Immature natural killer cell (primary cell): ENCODE results near the gene POLR1A. TPM values are rescaled to one million over a fixed set of nuclear protein-coding genes. Genes with fewer than 3 reads are reported as not detected.
A peak's percentile ranks its signal among the peaks of the same experiment; 100 is the strongest.

Experiments
- DNase-seq, 3 donors: peaks; one replicate each; pipeline ENCODE4 v3.0.0; 2022; ENCODE audit warnings: mixed read lengths in 1 of 3
- H3K27ac Mint-ChIP-seq, 6 donors: one replicate each; pipeline ENCODE4 v1.8.0; 2020; ENCODE audit warnings: mixed read lengths in 6 of 6, mild to moderate bottlenecking in 5 of 6, inconsistent platforms in 4 of 6, moderate library complexity in 3 of 6
- H3K27me3 Mint-ChIP-seq, 3 donors: one replicate each; pipeline ENCODE4 v1.8.0; 2020 to 2021; ENCODE audit warnings: low read depth in 3 of 3, mild to moderate bottlenecking in 3 of 3, mixed read lengths in 3 of 3, moderate library complexity in 3 of 3, inconsistent platforms in 1 of 3
- H3K36me3 Mint-ChIP-seq, 3 donors: one replicate each; pipeline ENCODE4 v1.8.0; 2020; ENCODE audit warnings: mixed read lengths in 3 of 3, inconsistent platforms in 2 of 3, mild to moderate bottlenecking in 2 of 3
- H3K4me1 Mint-ChIP-seq, 2 donors: one replicate each; pipeline ENCODE4 v1.8.0; 2020; ENCODE audit warnings: inconsistent platforms in 2 of 2, mild to moderate bottlenecking in 2 of 2, mixed read lengths in 2 of 2, moderate library complexity in 1 of 2
- H3K4me3 Mint-ChIP-seq, 5 donors: one replicate each; pipeline ENCODE4 v1.8.0; 2020; ENCODE audit warnings: mild to moderate bottlenecking in 5 of 5, mixed read lengths in 5 of 5, inconsistent platforms in 3 of 5, moderate library complexity in 3 of 5
- H3K9me3 Mint-ChIP-seq, 6 donors: one replicate each; pipeline ENCODE4 v1.8.0; 2020; ENCODE audit warnings: mild to moderate bottlenecking in 6 of 6, mixed read lengths in 6 of 6, inconsistent platforms in 4 of 6, moderate library complexity in 3 of 6
- polyA plus RNA-seq, 3 donors: library from polyadenylated mRNA; unstranded; fragments of 300-500 nt; fragmentation: Illumina TruSeq; gene quantifications; one replicate each; pipeline ENCODE4 v1.2.3, GENCODE V29; 2021

POLR1A gene
- polyA plus RNA-seq, result 1 to 10 TPM; 1.0 to 7.2 (median 3.1) TPM

GRCh38 chr2:86105252-86105968 is at the start of gene POLR1A:
Gene POLR1A (minus strand): TSS chr2:86105886. CDS start chr2:86105776, 110 bp downstream.
- Mint-ChIP-seq H3K9me3 (no peaks in the 10 kb centered on the region), H3K4me3 (peak within 1 kb of the TSS; percentile 93 to 97 (median 93)), H3K36me3 (peaks cover under 1 to 24% (median 5%) of the 10 kb centered on the region in 3 donors), H3K4me1 (peaks cover 54 to 76% of the 10 kb centered on the region in 2 donors), H3K27me3 (peaks cover 0 to 5% (median 0%) of the 10 kb centered on the region in 3 donors), H3K27ac (peak within 1 kb of the TSS; percentile 94 to 99 (median 98))
- DNase-seq, result peak; percentile 87 to 89 (median 88)

DNA sequence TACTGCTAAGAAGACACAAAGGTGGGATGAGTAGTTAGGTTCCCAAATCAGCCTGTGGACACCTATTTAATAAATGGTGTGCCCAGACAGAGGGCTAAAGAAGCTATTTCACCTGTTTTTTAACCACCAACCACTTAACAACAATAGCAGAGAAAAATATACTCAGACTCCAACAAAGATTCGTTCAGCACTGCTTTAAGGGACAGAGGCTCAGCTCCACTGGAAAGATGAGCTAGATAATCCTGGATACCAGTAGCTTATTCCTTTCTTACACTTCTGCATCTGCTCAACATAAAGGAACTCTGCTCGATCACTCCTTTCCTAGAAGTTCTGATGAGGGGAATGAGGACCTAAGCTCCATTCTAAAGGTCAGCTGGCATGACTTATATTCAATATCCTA is 44.8 kb upstream of the POLR1A start:
- Mint-ChIP-seq H3K9me3 (no peaks in the 10 kb centered on the region), H3K36me3 (peaks cover 30 to 49% (median 34%) of the 10 kb centered on the region in 3 donors), H3K27ac (peak overlapping the region in 2 of 6 donors; percentile 4 to 6), H3K27me3 (peaks cover 0 to 2% (median 1%) of the 10 kb centered on the region in 3 donors), H3K4me3 (no peak overlapping the region), H3K4me1 (no peaks in the 10 kb centered on the region)
- DNase-seq, result no peak

GRCh38 chr2:86147793-86148192 is 42.1 kb upstream of the POLR1A start:
- Mint-ChIP-seq H3K4me3 (no peak overlapping the region), H3K9me3 (no peaks in the 10 kb centered on the region), H3K36me3 (peaks cover 25 to 54% (median 27%) of the 10 kb centered on the region in 3 donors), H3K4me1 (no peaks in the 10 kb centered on the region), H3K27me3 (peaks cover 0 to 2% (median 1%) of the 10 kb centered on the region in 3 donors), H3K27ac (peak overlapping the region in 5 of 6 donors; percentile 4 to 52 (median 30))
- DNase-seq, result no peak

DNA sequence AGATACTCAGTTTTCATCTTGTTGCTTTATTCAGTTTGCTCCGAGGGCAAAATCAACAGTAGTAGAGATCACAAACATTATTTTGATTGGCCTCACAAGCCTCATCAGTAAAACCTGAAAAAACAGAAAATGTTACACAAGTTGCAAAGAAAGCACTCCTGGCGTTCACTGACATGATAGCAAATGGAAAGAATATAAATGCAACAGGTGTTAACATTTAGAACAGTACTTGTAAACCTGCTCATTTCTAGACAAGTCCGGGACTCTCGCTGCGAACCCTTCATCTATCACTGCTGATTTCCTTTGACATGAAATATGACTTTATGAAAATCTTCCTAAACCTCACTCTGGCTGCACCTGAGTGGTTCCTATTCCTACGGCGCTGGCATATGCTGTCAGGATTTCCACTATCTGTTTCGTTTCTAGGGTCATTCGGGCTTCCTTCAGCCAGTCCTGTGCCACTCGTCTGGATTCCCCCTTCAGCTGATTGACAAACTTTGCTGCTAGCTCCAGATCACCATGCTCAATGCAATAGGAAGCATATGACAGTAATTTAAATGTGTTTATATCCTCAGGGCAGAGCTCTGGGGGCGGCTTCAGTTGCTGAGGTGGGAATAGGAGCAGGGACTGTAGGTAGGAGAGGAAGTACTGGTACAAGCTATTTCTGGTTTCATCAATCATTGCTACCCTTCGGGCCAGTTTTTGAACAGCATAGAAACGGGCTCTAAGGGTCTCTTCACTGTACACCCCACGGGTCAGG is 38.4 kb upstream of the POLR1A start:
- no peak for DNase-seq
- Mint-ChIP-seq H3K9me3 (no peaks in the 10 kb centered on the region), H3K27me3 (peaks cover 0 to 2% (median 1%) of the 10 kb centered on the region in 3 donors), H3K4me3 (no peak overlapping the region), H3K27ac (peak overlapping the region in 2 of 6 donors; percentile 25 to 64), H3K36me3 (peaks cover 17 to 49% (median 17%) of the 10 kb centered on the region in 3 donors), H3K4me1 (no peaks in the 10 kb centered on the region)

DNA sequence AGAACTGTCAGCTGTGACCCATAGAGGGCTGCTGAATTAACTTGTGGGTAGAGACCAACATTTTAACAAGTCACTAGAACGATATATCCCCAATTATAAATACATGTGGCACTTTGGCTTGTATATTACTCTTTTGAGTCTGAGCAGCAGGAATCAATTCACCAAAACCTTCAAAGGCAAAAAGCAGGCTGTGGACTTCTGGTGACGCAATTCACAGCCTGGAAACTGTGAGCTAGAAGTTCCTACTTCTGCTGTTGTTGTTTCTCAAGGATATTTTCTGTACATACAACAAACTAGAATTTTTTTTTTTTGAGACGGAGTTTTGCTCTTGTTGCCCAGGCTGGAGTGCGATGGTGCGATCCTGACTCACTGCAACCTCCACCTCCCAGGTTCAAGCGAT is 37.6 kb upstream of the POLR1A start:
- Mint-ChIP-seq H3K4me1 (no peaks in the 10 kb centered on the region), H3K36me3 (peaks cover 14 to 51% (median 17%) of the 10 kb centered on the region in 3 donors)

DNA sequence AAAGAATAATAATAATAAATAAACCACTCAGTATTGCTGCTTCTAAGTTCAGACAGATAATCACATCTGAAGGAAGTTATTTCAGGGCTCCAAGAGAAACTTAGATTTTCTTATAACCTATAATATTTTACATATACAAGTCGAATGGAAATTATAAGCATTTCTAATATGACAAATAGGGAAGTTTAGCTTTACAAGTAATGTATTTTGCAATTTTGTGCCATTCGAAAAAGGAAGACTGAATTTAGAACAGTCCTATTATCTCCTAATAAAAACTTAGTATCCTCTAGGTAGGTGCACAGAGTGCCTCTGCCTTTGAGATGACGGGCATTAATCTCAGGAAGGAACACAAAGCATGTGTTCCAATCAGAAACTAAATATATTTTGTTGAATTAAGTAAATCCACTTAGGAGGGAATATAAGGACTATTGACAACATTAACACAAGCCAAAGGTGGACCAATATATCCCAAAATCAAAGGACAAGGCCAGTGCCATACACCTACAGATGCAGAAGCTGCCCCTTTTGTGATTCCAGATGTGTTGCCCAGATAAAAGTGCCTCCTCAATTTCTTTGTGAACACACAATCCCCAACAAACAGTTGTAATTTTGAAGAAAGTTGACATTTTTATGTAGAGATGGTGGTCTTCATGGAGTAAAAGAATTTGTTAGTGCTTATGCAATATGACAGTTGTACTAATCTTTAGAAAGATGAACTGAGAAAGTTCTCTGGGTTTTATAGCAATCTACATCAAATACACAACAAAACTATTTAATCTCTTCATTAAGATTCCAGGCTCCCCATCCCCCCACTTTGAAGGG is 37.0 kb upstream of the POLR1A start:
- Mint-ChIP-seq H3K4me1 (no peaks in the 10 kb centered on the region), H3K4me3 (no peak overlapping the region), H3K36me3 (peaks cover 18 to 52% (median 20%) of the 10 kb centered on the region in 3 donors), H3K9me3 (no peaks in the 10 kb centered on the region), H3K27me3 (peaks cover 0 to 3% (median 1%) of the 10 kb centered on the region in 3 donors), H3K27ac (peak overlapping the region in 3 of 6 donors; percentile 10 to 55 (median 40))
- DNase-seq, result no peak

More for the DNA sequence above, 37.6 kb upstream of the POLR1A start:
- H3K4me3 Mint-ChIP-seq, result no peak overlapping the region
- no peak for DNase-seq
- H3K27me3 Mint-ChIP-seq, result peaks cover 0 to 3% (median 1%) of the 10 kb centered on the region in 3 donors
- no peaks in the 10 kb centered on the region for H3K9me3 Mint-ChIP-seq
- peak overlapping the region in 3 of 6 donors; percentile 10 to 40 (median 12) for H3K27ac Mint-ChIP-seq

DNA sequence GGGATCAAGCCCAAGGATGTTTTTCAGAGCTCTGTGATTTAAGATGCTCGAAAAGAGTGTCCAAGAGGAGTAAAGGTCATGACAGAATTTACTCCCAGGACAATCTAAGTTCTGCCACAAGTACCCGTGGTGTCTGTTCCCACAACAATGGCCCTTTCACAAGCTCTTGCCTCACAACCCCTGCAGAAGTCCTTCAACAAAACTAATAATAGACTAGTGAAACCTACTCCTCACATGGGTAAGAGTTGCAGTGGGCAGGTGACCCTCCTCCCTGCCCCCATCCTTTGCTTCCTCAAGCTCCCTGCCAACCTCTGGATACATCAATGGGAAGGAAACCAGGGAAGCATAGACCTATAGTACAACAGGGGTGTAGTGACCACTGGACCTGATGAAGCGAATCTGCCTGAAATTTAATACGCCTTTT is 35.3 kb upstream of the POLR1A start:
- H3K9me3 Mint-ChIP-seq, result no peaks in the 10 kb centered on the region
- H3K36me3 Mint-ChIP-seq, result peaks cover 23 to 56% (median 27%) of the 10 kb centered on the region in 3 donors
- no peak overlapping the region for H3K4me3 Mint-ChIP-seq
- H3K27ac Mint-ChIP-seq, result peak overlapping the region in 5 of 6 donors; percentile 6 to 61 (median 18)
- H3K27me3 Mint-ChIP-seq, result peaks cover 0 to 3% (median 1%) of the 10 kb centered on the region in 3 donors
- H3K4me1 Mint-ChIP-seq, result no peaks in the 10 kb centered on the region
- DNase-seq, result no peak

DNA sequence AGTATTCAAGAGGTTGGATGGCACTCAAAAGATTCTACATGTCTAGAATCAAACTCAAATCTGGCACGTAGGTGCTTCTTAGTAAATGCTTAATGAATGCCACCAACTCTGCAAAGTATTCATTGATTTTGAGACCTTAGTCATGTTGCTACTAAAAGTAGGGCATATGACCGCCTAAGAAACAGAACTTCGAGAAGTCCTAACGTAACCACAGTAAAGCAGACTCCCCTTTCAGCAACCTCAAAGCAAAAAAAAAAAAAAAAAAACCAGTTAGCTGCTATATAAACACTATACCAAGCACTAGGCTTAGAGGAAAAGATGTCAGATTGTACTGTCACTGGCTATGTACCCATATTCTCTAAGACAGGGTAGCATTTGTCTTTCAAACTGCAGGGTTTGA is 34.3 kb upstream of the POLR1A start:
- DNase-seq, result no peak
- Mint-ChIP-seq H3K4me1 (no peaks in the 10 kb centered on the region), H3K9me3 (no peaks in the 10 kb centered on the region), H3K4me3 (no peak overlapping the region), H3K27me3 (peaks cover 0 to 3% (median 1%) of the 10 kb centered on the region in 3 donors), H3K27ac (peak overlapping the region in 1 of 6 donors; percentile 74), H3K36me3 (peaks cover 21 to 65% (median 33%) of the 10 kb centered on the region in 3 donors)

DNA sequence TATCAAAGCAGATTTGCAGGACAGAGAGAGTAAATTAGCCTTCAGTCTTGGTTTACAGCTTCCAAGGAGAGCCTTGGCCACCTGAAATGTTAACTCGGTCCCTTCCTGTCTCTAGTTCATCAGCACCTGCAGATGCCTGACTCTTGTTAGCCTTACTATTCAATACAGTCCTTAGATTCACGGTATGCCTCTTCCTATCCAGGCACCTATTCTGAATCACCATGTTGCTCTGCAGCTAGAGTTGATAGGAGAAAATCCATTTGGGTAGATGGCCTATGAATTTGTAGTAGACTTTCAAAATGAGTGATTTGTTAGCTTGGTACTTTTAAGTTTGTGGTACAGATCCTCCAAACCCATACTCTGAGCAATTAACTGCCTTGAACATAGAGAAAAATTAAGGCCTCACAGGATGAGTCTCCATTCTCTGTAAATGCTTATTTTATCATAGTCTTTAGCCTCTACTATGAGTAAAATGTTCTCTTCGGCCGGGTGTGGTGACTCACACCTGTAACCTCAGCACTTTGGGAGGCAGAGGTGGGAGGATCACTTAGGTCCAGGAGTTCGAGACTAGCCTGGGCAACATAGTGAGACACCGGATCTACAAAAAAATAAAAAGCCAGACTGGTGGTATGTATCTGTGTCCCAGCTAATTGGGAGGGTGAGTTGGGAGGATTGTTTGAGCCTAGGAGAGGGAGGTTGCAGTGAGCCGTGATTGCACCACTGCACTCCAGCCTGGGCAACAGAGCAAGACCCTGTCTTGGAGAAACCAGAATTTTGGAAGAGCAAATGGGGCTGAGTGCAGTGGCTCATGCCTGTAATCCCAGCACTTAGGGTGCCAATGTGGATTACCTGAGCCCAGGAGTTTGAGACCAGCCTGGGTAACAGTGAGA is 33.3 kb upstream of the POLR1A start:
- H3K9me3 Mint-ChIP-seq, result no peaks in the 10 kb centered on the region
- H3K27me3 Mint-ChIP-seq, result peaks cover 0 to 3% (median 1%) of the 10 kb centered on the region in 3 donors
- no peak overlapping the region for H3K4me3 Mint-ChIP-seq
- DNase-seq, result no peak
- H3K27ac Mint-ChIP-seq, result peak overlapping the region in 3 of 6 donors; percentile 17 to 77 (median 74)
- H3K4me1 Mint-ChIP-seq, result no peaks in the 10 kb centered on the region
- peaks cover 21 to 70% (median 38%) of the 10 kb centered on the region in 3 donors for H3K36me3 Mint-ChIP-seq

GRCh38 chr2:86136141-86136540 is 30.5 kb upstream of the POLR1A start:
- no peak for DNase-seq
- no peaks in the 10 kb centered on the region for H3K4me1 Mint-ChIP-seq
- H3K9me3 Mint-ChIP-seq, result no peaks in the 10 kb centered on the region
- peaks cover 0 to 3% (median 1%) of the 10 kb centered on the region in 3 donors for H3K27me3 Mint-ChIP-seq
- H3K4me3 Mint-ChIP-seq, result no peak overlapping the region
- H3K27ac Mint-ChIP-seq, result peak overlapping the region in 1 of 6 donors; percentile 34
- peaks cover 31 to 75% (median 53%) of the 10 kb centered on the region in 3 donors for H3K36me3 Mint-ChIP-seq

DNA sequence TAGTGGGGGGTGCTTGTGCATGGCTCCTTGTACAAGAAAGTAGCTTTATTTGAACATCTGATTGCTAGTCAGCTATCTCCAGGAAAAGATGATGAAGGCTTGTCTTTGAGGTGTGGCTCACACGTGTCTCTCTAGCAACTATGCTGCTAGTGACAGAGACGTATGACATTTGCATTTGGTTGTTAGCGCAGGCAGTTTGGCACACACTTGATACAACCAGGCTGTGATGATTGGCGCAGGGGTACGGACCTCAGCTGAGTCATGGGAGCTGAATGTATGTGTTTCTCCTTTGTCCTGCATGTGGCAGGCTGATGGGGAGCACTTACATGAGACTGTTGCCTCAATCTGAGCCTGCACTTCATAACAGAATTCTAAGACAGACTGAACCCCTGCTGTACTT is 30.0 kb upstream of the POLR1A start:
- Mint-ChIP-seq H3K27ac (peak overlapping the region in 2 of 6 donors; percentile 15 to 73), H3K4me3 (no peak overlapping the region), H3K27me3 (peaks cover 0 to 3% (median 1%) of the 10 kb centered on the region in 3 donors), H3K4me1 (no peaks in the 10 kb centered on the region), H3K36me3 (peaks cover 34 to 79% (median 51%) of the 10 kb centered on the region in 3 donors), H3K9me3 (no peaks in the 10 kb centered on the region)
- no peak for DNase-seq

GRCh38 chr2:86134709-86135108 is 29.0 kb upstream of the POLR1A start:
- no peak overlapping the region for H3K27ac Mint-ChIP-seq
- peaks cover 0 to 5% (median 1%) of the 10 kb centered on the region in 3 donors for H3K27me3 Mint-ChIP-seq
- H3K4me1 Mint-ChIP-seq, result no peaks in the 10 kb centered on the region
- H3K4me3 Mint-ChIP-seq, result no peak overlapping the region
- no peak for DNase-seq
- no peaks in the 10 kb centered on the region for H3K9me3 Mint-ChIP-seq
- H3K36me3 Mint-ChIP-seq, result peaks cover 37 to 79% (median 51%) of the 10 kb centered on the region in 3 donors
